Glomerular endothelial cell (primary cell): ENCODE results near the gene PKP3. TPM values are rescaled to one million over a fixed set of nuclear protein-coding genes. Genes with fewer than 3 reads are reported as not detected.
"Not testable (repeated sequence)": the region's sequence is repeated elsewhere in the genome, so short reads cannot be mapped to it uniquely, and the experiment has no call there.

Experiments
- DNase-seq: peaks from one replicate; pipeline ENCODE4 v3.0.0-alpha.2; 2011; ENCODE audit warnings: low read depth, low spot score; ENCODE audit errors: extremely low read depth
- total RNA-seq: library from RNA; depleted of rRNA; stranded (reverse); fragments of >200 nt; gene quantifications from 2 replicates; pipeline ENCODE4 v1.2.3, GENCODE V29; 2015

PKP3 gene
- total RNA-seq, 1 donor from 2014 or later: 0.41 TPM

DNA sequence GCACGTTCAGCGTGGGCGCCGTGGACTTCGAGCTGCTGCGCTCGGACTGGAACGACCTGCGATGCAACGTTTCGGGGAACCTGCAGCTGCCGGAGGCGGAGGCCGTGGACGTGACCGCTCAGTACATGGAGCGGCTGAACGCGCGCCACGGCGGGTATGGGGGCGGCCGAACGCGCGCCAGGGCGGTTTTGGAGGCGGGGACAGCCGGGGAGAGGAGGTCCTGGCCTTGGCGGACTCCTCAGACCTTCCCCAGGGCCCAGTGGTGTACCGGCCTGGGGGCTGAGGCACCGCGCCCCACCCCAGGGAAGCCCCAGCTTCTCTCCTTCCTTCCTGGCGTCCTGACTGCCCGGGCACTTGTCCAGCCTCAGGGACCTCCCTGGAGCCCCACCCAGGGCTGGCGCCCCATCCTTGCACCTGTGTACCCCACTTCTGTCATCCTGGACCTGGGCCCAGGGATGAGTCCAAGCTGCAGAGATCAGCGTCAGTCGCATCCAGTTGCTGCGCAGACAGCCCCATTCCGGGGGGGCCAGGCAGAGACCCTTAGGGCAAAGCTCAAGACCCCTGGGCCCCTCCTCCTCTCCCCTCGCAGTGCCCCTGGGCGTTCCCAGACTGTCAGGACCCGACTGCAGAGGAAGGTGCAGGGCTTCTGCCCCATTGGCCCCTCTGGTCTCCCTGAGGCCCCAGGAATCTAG lies 16.7 kb upstream of the PKP3 start:
- no peak for DNase-seq

DNA sequence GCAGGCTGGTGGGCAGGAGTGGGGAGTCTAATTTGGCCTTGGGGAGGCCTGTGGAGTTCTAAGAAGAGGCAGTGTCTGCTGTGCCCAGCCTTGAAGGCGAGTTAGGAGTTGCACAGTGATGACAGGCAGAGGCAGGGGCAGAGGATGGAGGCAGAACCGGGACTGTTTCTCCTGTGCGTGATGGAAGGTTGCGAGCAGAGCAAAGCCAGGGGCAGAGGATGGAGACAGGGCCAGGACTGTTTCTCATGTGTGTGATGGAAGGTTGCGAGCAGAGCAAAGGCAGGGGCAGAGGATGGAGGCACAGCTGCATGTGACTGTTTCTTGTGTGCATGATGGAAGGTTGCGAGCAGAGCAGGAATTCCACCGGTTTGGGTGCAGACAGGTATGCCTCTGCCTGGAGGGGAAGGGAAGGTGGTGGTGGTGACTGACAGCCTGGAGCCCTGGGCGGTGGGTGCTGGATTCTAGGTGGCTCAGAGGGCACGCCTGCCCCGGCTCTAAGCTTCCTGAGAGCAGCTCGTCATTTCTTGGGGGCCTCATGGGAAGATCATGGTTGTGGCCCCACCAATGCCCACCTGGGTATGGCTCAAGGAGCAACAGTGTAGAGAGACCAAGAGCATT lies 16.0 kb upstream of the PKP3 start:
- DNase-seq: no peak

DNA sequence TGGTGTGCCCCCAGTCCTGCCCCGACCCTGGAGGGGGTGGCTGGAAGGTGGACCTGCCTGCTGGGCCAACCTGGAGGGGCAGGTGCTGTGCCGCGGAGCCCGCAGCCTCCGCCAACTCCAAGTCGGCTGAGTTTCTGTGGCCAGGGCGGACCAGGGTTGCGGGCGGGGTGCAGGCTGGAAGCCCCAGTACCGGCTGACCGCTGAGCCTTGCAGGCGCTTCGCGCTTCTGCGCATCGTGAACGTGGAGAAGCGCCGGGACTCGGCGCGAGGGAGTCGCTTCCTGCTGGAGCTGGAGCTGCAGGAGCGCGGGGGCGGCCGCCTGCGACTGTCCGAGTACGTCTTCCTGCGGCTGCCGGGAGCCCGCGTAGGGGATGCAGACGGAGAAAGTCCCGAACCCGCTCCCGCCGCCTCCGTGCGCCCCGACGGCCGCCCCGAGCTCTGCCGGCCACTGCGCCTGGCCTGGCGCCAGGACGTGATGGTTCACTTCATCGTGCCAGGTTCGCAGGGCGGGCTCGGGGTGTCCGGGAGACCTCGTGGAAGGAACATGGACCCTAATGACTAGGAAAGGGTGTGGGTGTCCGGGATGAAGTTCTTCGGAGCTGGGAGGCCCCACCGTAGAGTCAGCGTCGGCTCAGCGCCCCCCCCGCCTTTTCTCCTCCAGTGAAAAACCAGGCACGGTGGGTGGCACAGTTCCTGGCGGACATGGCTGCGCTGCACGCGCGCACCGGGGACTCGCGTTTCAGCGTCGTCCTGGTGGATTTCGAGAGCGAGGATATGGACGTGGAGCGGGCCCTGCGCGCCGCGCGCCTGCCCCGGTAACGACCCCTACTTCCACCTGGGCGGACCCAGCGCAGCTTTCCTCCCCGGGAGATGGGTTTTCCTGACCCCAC lies 14.6 kb upstream of the PKP3 start:
- no peak for DNase-seq

DNA sequence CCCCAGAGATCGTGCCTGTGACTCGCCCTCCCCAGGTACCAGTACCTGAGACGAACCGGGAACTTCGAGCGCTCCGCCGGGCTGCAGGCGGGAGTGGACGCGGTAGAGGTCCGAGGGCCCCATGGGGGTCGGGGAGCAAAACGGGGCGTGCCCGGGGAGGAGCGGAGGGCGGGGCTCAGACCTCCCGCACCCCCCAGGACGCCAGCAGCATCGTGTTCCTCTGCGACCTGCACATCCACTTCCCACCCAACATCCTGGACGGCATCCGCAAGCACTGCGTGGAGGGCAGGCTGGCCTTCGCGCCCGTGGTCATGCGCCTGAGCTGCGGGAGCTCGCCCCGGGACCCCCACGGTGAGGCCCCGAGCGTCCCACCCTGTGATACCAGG lies 13.9 kb upstream of the PKP3 start:
- DNase-seq: no peak

DNA sequence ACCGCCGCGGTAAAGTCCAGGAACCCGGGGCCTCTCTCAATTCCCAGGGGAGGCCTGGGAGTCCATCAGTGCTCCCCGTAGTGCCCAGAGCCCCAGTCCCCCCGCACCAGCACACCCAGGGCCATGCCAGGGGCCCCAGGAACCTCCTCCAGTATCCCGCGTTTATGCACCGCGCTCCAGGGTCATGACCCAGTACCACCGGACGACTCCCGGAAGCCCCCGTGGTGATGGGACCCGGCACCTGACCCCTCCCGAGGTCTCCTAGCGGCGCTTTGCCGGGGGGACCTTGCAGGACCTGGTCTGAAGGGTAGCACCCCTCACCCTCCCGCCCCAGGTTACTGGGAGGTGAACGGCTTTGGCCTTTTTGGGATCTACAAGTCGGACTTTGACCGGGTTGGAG lies 13.5 kb upstream of the PKP3 start:
- no peak for DNase-seq

DNA sequence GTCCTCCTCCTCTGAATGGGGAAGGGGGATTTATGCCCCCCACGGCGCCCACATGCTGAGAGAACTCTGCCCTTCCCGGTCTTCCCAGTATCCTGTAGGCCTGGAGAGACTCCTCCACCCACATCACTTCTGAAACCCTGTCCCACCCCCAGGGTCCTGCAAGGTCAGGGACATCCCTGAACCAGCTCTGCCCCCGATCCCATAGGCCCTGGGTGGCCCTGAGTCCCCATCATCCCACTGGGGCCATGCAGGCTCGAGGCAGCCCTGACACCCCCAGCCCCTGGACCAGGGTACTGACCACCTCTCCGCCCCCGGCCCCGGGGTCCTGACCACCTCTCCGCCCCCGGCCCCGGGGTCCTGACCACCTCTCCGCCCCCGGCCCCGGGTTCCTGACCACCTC lies 13.0 kb upstream of the PKP3 start:
- no peak for DNase-seq

DNA sequence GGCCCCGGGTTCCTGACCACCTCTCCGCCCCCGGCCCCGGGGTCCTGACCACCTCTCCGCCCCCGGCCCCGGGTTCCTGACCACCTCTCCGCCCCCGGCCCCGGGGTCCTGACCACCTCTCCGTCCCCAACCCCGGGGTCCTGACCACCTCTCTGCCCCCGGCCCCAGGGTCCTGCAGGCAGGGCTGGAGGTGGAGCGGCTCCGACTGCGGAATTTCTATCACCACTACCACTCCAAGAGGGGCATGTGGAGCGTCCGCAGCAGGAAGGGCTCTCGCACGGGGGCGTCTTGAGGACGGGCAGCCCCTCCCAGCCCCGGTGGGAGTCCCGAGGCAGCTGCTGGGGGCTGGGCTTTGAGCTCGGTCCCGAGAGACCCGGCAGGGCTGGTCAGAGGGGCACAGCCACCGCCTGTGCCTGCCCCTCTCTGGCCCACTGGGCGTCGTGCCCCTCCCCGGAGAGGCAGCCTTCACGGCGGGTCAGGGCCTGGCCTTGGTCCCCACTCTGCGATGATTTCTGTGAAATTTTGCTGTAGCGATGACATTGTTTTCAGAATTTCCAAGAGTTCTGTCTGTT lies 12.4 kb upstream of the PKP3 start:
- DNase-seq: no peak

DNA sequence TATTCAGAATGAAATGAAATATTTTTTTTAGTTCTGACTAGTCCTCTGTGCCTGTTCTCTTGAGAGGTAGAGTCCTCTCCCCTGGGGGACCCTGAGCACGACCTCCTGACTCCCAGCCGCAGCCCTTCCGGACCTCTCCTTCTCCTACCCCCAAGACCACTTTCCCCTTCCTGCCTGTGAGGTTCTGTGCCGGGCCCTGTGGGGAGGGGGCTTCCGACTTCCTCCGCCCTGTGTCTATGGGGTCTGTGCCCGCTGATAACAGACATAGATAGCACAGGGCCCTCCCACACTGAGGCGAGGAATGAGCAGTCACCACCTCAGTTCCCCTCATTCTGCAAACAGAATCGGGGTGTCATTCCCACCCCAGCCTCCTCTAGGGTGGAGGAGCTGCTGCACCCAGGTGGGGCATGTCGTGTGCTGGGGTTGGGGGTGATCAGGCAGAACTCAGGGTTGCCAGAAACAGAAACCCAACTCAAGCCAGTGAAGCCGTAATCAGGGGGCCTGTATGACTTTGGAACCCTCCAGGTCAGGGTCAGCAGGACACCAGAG lies 11.9 kb upstream of the PKP3 start:
- no peak for DNase-seq

DNA sequence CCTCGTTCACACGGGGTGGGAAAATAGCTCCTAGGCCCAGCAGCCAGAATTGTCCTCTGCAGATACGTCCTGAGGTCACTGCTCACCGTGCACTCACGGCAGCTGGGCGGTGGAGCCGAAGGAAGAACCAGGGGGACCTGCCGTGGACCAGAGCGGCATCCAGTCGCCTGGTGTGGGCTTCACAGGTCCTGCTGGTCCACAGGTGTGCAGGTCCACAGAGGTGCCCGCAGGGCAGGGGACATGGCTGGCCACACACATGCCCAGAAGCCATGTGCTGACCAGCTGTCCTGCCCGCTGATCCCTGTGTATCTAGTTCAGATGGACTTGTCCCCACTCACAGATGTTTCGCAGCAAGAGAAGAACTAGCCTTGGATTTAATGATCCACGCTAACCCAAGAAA lies 10.6 kb upstream of the PKP3 start:
- DNase-seq: no peak

DNA sequence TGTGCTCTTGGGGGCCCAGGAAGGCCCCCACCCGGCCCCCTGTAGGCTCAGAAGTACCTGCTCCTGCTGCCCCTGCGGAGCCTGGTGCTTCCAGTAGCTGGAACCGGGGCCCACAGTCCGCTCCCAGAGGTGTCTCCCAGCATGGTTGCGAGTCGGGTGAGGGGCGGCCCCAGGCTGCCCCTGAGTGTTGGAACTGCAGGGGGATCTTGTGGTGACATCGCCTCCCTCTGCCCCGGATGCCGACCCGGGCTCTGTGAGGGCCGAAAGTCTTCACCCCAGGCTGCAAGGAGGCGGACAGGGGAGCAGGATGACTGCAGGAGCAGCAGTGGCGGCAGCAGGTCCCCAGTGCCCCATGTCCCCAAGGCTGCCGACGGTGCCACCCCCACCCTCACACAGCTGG lies 9.5 kb upstream of the PKP3 start:
- no peak for DNase-seq

DNA sequence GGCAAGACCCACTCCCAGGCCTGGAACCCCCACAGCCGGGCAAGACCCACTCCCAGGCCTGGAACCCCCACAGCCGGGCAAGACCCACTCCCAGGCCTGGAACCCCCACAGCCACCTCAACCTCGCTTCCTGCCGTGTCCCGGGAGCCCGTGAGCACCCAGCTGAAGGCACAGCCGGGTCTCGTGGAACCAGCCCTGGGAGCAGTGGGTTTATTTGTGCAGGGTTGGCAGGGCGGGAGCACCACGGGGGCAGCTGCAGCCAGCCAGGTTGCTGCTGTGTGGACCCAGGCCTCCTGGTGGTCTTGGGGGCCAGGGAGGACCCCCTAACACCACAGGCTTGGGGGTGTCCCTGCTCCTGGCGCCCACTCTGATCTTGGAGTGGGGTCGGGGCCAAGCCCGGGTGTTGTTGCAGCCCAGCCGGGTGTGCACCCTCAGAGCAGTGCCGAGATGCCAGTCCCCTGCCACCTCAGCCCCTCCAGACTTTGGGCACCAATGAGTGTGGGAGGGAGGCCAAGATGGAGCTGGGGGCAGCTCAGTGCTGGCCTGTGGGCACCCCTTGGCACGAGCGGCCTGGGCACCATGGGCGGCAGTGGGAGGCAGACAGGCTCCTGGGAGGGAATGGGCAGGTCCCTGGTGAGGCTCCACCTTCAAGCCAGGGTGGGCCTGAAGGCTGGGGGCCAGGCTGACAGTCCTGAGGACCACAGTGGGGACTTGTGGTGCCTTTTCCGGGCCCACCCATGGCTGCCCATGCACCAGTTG lies 8.2 kb upstream of the PKP3 start:
- no peak for DNase-seq

DNA sequence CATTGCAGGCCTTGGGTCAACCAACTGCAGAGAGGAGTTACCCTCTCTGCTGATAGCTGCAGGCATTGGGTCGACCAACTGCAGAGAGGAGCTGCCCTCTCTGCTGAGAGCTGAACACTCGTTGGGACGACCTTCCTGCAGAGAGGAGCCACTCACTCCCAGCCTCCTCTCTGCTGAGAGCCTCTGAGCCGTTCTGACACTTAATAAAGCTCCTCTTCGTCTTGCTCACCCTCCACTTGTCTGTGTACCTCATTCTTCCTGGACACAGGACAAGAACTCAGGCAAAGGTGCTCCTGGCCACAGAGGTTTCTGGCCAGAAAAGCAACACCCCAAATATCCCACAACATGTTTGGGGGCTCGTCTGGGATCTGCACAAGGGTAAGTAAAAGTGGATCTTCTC lies 7.5 kb upstream of the PKP3 start:
- DNase-seq: no peak

DNA sequence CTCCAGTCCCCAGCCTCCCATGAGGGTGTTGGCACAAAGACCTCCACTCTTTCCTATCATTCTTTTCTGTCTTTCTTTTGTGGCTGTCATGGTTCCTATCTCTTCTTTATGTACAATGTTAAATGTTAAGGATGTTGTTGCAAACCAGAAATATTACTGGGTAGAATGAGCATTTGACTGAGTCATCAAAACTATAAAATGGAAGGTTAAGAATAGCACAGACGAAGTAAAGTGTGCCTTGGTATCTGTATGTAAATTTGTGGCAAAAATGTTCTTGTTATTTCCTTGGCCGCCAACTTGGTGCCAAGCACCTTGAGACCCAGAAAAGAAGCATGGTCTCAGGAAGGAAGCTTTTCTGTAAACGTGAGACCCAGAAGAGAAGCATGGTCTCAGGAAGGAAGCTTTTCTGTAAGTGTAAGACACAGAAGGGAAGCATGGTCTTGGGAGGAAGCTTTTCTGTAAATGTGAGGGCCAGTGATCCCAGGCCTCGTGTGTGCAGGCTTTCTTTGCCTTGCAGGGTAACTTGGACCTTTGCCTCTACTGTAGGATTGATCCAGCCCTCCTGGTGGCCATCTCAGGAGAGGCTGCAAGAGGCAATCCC lies 6.7 kb upstream of the PKP3 start:
- no peak for DNase-seq

DNA sequence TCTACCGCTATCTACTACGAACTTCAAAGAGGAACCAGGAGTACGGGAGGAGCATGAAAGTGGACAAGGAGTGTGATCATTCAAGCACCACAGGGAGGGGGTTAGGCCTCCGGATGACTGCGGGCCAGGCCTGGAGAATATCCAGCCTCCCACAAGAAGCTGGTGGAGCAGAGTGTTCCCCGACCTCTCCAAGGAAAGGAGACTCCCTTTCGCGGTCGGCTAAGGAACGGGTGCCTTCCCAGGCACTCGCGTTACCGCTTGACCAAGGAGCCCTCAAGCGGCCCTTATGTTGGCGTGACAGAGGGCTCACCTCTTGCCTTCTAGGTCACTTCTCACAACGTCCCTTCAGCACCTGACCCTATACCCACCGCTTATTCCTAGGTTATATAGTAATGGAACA lies 4.6 kb upstream of the PKP3 start:
- DNase-seq: not testable (repeated sequence)

DNA sequence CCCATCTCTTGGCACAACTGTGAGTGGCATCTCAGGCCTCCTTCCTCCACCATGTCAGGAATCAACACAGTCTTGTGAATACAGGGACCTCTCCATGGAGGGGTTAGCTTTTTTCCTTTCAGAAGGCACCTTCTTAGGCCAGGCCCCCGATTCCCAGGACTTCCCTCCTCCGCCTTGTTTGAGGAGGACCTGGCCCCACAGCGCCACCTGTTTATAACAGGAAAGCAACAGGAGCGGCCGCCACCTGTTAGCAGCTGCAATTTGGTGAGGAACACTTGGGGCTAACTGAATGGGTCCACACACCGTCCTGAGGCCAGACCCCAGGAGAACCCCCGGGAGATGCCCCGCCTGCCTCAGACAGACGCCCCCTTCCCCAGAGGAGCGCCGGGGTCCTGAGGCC lies 3.8 kb upstream of the PKP3 start:
- no peak for DNase-seq

DNA sequence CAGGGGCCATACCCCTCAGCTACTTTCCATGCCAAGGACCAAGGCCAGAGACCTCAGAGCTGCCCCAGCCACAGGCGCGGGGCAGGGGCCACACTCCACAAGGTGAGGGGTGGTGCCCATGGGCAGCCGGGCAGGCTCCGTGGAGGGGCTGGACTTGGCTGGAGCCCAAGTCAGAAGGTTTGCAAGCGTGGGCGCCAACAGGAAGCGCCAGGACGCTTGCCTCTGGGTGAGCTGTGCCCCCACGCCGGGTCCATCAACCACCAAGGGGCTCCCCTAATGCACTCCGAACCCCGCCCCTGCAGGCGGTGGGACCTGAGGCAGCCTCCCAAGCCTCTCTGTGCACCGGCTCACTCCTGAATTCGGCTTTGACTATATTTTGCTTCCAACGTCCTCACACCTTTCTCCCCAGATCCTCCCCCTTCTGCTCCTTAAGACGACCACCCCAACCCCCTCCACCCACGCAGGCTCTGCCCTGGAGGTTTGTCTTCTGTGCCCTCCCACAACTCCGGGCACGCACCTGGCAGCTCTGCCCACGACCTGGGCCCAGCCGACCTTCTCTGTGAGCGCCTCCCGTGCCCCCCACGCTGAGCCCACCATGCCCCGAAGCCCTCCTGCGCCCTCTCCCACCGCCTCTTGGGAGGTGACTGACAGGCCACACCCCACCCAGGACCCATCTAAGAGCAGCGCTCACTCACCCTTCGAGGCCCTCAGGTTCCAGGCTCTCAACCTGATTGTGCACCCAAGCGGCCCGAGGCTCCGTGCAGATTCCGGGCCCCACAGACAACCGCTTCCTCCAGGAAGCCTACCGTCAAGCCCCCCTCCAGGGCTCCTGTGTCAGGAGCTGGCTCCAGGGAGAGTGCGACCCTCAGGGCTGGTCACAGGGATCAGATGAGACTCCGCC lies 2.6 kb upstream of the PKP3 start:
- DNase-seq: no peak

DNA sequence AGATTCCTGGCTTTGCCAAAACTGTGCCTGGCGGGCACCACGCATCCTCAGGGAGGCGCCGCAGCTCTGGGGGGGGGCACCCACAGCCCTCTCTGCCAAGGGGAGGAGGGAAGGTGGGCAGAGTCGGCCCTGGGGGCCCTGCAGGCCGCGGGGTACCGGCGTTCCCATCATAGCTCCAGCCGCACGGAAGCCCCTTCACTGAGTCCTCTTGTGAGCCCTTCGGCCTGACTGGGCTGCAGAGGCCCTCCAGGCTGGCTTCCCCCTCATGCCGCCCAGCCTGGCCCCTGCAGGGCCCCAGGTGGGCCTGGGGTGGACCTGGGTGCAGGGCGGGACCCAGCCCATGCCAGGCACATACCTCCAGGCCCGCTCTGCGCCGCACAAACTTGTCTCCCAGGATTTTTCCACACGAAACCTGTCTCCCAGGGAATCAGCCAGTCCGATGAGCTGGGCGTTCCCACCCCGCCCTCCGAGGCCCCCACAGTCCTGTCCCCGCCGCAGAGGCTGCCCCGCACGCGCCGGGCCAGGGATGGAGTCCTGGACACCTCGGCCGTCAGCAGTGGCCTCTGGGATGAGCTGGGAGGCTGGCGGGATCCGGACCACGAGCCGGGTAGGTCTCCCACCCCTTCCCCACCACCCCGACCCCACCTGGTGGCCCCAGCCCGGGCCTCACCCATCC lies 1.8 kb upstream of the PKP3 start:
- DNase-seq: no peak

DNA sequence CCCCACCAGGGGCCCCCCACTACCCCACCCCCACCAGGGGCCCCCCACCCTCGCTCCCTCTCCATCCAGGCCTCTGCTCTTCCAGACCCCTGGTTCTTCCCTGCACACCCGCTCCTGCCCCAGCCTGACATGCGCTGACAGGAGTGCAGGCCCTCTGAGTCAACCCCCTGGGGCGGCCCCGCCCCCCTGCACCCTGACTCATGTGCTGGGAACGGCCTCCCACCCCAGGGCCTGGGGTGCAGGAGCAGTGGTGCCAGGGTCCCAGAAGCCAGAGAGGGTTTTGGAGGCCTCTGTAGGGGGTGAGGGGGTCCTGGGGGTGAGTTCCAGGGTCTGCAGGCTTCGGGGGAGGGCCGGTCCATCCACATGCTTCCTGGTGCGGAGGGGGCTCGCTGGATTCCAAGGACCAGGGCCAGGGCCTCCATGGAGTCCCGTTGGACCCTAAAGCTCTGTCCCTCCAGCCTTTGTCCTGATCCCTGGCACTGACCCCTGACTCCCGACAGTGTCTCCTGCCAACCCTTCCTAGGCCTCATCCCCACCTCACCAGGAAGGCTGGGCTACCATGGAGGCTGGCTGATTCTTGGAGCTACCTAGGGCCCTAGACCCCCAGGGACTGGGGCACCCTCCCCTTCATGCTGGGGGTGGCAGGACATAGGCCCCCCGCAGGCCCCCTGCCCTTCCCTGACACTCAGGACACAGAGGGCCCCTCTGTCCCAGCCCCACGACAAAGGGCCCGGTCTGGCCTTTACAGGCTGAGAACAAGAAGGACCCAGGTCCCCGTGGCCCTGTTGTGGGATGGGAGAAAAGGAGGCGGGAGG lies 583 bp upstream of the PKP3 start:
- DNase-seq: no peak
